HepG2 (cell line): ENCODE results near the gene EIF3A. TPM values are rescaled to one million over a fixed set of nuclear protein-coding genes. Genes with fewer than 3 reads are reported as not detected.

Experiments
- ATAC-seq: fragments of 200-7000 bp; cut with Tn5 transposase; 3 replicates; pipeline ENCODE4 v1.9.1; 2020; ENCODE audit warnings: mild to moderate bottlenecking, moderate library complexity
- BruUV-seq: library from RNA; stranded (reverse); fragments of 400-500 nt; replicated peaks from 2 replicates; lab custom pipeline; 2021; lab: Mats Ljungman, UMichigan
- CTCF ChIA-PET: fragments of 300-600 bp; formaldehyde crosslinking; extraction: SDS; loops from one replicate; lab custom pipeline; 2021; ENCODE audit warnings: low total read pairs, inconsistent platforms, low intra/inter-chr PET ratio; lab: Yijun Ruan, JAX
- POLR2A ChIA-PET: fragments of 350-600 bp; sonication (Branson Sonifier 250); formaldehyde crosslinking; loops from one replicate; lab custom pipeline; 2020; ENCODE audit warnings: antibody characterized with exemption, inconsistent platforms; lab: Yijun Ruan, JAX
- DNase-seq: peaks from one replicate; pipeline ENCODE4 v3.0.0-alpha.2; 2015; ENCODE audit warnings: low spot score
- FAIRE-seq: peaks from 3 replicates; lab custom pipeline; 2011; peaks lifted over from hg19 to GRCh38; lab: Jason Lieb, UNC
- H2AFZ ChIP-seq: one replicate; pipeline ENCODE4 v1.6.1; 2011; ENCODE audit warnings: low read length, inconsistent platforms
- H3K27ac ChIP-seq: fragments of 300-600 bp; 3 replicates; pipeline ENCODE4 v1.8.0; 2011; ENCODE audit warnings: mixed run types, mild to moderate bottlenecking, mixed read lengths, low read length, inconsistent platforms; ENCODE audit not compliant: insufficient read depth; ENCODE audit errors: extremely low read length
- H3K27me3 ChIP-seq, 2 experiments: fragments of 200-600 bp in 1 of 2; 2 replicates in 1 of 2; 3 replicates in 1 of 2; pipeline versions ENCODE4 v1.6.0 to v1.8.0; 2011; ENCODE audit warnings: low read length in 2 of 2, mild to moderate bottlenecking in 2 of 2, moderate library complexity in 2 of 2, inconsistent platforms in 1 of 2; ENCODE audit not compliant: insufficient read depth in 2 of 2, control insufficient read depth in 1 of 2
- H3K36me3 ChIP-seq, 2 experiments: fragments of 200-600 bp in 1 of 2; replicated peaks in 1 of 2; 2 replicates in 1 of 2; 3 replicates in 1 of 2; pipeline versions ENCODE4 v1.5.1 to v1.8.0; 2011; ENCODE audit warnings: low read length in 2 of 2, inconsistent platforms in 1 of 2; ENCODE audit not compliant: insufficient read depth in 2 of 2, control insufficient read depth in 1 of 2
- H3K4me1 ChIP-seq: 2 replicates; pipeline ENCODE4 v1.5.1; 2012; ENCODE audit warnings: low read length, inconsistent platforms; ENCODE audit not compliant: insufficient read depth
- H3K4me2 ChIP-seq: 2 replicates; pipeline ENCODE4 v1.6.0; 2011; ENCODE audit warnings: low read depth, low read length, inconsistent platforms
- H3K4me3 ChIP-seq, 3 experiments: fragments of 200-600 bp in 1 of 3; sonication (generic), shearing (Covaris generic) in 1 of 3; replicated peaks in 1 of 3; 2 replicates each; pipeline ENCODE4 v1.5.1; 2011 to 2016; ENCODE audit warnings: low read length in 3 of 3, inconsistent platforms in 2 of 3, low read depth in 2 of 3, mild to moderate bottlenecking in 2 of 3, control low read depth in 1 of 3, mixed read lengths in 1 of 3; ENCODE audit not compliant: insufficient read depth in 1 of 3
- H3K79me2 ChIP-seq: one replicate; pipeline ENCODE4 v1.6.1; 2011; ENCODE audit warnings: low read length, inconsistent platforms; ENCODE audit not compliant: insufficient read depth
- H3K9ac ChIP-seq: 2 replicates; pipeline ENCODE4 v1.6.0; 2011; ENCODE audit warnings: mild to moderate bottlenecking, low read depth, low read length, inconsistent platforms; ENCODE audit not compliant: insufficient read depth
- H3K9me3 ChIP-seq: 2 replicates; pipeline ENCODE4 v1.5.1; 2012; ENCODE audit warnings: mild to moderate bottlenecking, low read length
- H4K20me1 ChIP-seq: 2 replicates; pipeline ENCODE4 v1.6.0; 2011; ENCODE audit warnings: inconsistent platforms, mild to moderate bottlenecking, low read length, moderate library complexity; ENCODE audit not compliant: insufficient read depth
- ARNTL ChIP-seq: sonication (generic); formaldehyde crosslinking; IDR thresholded peaks from 2 replicates; pipeline ENCODE4 v1.4.0; 2020; ENCODE audit warnings: mild to moderate bottlenecking, missing genetic modification reagents
- CEBPB ChIP-seq: IDR thresholded peaks from 2 replicates; pipeline ENCODE4 v1.6.1; 2011; ENCODE audit warnings: low read depth, low read length, improper control_type of control experiment, borderline replicate concordance
- FOSL2 ChIP-seq: sonication (generic); formaldehyde crosslinking; IDR thresholded peaks from 2 replicates; pipeline ENCODE4 v1.4.0; 2020; ENCODE audit warnings: missing genetic modification reagents
- GPBP1L1 ChIP-seq: sonication (generic); formaldehyde crosslinking; IDR thresholded peaks from 2 replicates; pipeline ENCODE4 v1.5.0; 2020; ENCODE audit warnings: mild to moderate bottlenecking, missing genetic modification reagents
- GTF2F1 ChIP-seq: fragments of 150-350 bp; IDR thresholded peaks from 2 replicates; pipeline ENCODE4 v1.6.1; 2014; ENCODE audit warnings: low read length
- TERF1 ChIP-seq: sonication (generic); formaldehyde crosslinking; IDR thresholded peaks from 2 replicates; pipeline ENCODE4 v1.8.0; 2022; ENCODE audit warnings: mild to moderate bottlenecking, missing genetic modification reagents, moderate library complexity
- ZNF142 ChIP-seq: sonication (generic); formaldehyde crosslinking; IDR thresholded peaks from 2 replicates; pipeline ENCODE4 v1.4.0; 2020; ENCODE audit warnings: missing genetic modification reagents
- ZNF652 ChIP-seq: IDR thresholded peaks from 2 replicates; pipeline ENCODE4 v1.6.1; 2016; ENCODE audit warnings: low read depth, borderline replicate concordance
- WGBS: methylation state at CpG from one replicate; pipeline ENCODE4 v1.1.6; 2017; ENCODE audit warnings: low lambda C conversion rate; 5-methylcytosine and 5-hydroxymethylcytosine counted together
- in situ Hi-C: cut with HindIII; loops from 2 replicates; pipeline ENCODE4 v1.10.0; 2017; ENCODE audit warnings: low pct_unique_long_range_greater_than_20kb; ENCODE audit not compliant: extremely low pct_ligation_motif_present
- intact Hi-C: fragments of 100-400 bp; cut with micrococcal nuclease; formaldehyde crosslinking; loops from one replicate; pipeline ENCODE4 v1.10.0; 2022; ENCODE audit not compliant: unreplicated experiment
- polyA plus RNA-seq, 8 experiments: library from polyadenylated mRNA; depleted of rRNA in 3 of 8; stranded (reverse) in 7 of 8; unstranded in 1 of 8; fragments of >200 nt; fragmentation: Illumina TruSeq in 4 of 8; extraction: Trizol in 4 of 8; gene quantifications; 2 replicates each; pipeline versions ENCODE4 v1.2.1 to v1.2.3, GENCODE V29; 2011 to 2016; ENCODE audit warnings: low read depth in 4 of 8, missing spikeins in 1 of 8, mixed read lengths in 1 of 8; ENCODE audit not compliant: insufficient read depth in 1 of 8
- total RNA-seq, 5 experiments: library from RNA; depleted of rRNA; stranded (reverse); fragments of >200 nt; fragmentation: Illumina TruSeq; extraction: Trizol; gene quantifications; 2 replicates each; pipeline ENCODE4 v1.2.3, GENCODE V29; 2016; ENCODE audit warnings: low read depth in 1 of 5

The EIF3A gene
- total and polyA plus RNA-seq, 2 of the 13 experiments (the other 11 are each of a cell fraction or from before 2014, with no cell fraction given), result 25.6 to 117 TPM

DNA sequence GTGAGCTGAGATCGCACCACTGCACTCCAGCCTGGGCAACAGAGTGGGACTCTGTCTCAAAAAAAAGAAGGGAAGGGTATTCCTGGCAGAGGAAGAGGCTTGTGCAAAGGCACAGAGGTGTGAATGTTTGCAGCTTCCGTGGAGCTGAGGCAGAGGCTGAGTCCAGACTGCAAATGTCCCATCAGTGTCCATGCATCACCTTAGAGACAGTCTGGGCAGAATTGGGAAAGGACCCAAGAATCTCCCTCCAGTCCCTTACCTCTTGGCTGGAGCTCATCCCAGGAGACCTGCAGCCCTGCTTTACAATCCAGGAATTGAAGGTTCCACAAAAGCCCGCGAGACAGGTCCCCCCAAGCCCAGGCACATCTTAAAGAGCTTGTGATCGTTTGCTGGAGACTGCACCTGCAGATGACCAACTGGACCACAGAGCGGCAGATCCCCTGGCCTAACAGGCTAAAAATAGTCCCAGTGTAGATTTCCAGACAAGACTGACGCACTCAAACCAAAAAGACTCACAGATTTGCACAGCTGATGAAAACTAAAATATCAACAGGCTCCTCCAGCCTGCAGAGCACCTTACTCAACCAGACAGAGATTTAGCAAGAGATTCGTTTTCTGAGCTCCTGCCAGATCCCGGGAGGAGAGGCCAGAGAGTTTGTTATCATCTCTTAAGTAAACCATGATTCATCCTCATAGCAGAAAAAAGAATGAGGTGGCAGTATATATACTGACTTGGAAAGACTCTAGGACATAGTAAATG is 74.0 kb downstream of the EIF3A start:
- no peak overlapping the region for H3K9ac ChIP-seq
- ChIA-PET POLR2A (no interaction called here), CTCF (no interaction called here)
- FAIRE-seq, result no peak
- H3K27me3 ChIP-seq, result peaks cover 0 to 18% of the 10 kb centered on the region in 2 experiments; a peak in 2 of 5 replicates
- H3K79me2 ChIP-seq, result no peaks in the 10 kb centered on the region
- ATAC-seq, result peak; percentile 80
- DNase-seq, result peak; percentile 69
- in situ Hi-C loops (no loop called here), intact Hi-C loops (no loop called here)
- H3K27ac ChIP-seq, result no peak overlapping the region
- peaks cover 18% of the 10 kb centered on the region for H3K4me1 ChIP-seq
- no TSS peak for BruUV-seq
- H3K4me3 ChIP-seq, result no peak overlapping the region
- H3K36me3 ChIP-seq, result no peaks in the 10 kb centered on the region
- TF ChIP-seq TERF1 (CRISPR knock-in tag) (no peak), GTF2F1 (no peak), ZNF142 (no peak), ARNTL (CRISPR knock-in tag) (no peak), ZNF652 (CRISPR knock-in tag) (no peak), CEBPB (peak; percentile 50; the same call in 1 of the 2 replicates), FOSL2 (CRISPR knock-in tag) (peak; percentile 78), GPBP1L1 (CRISPR knock-in tag) (no peak)
- no peak overlapping the region for H3K4me2 ChIP-seq
- no peak overlapping the region for H2AFZ ChIP-seq
- H4K20me1 ChIP-seq, result no peaks in the 10 kb centered on the region
- 16% methylated on average over 7 of the region's 9 CpGs for WGBS
- no peaks in the 10 kb centered on the region for H3K9me3 ChIP-seq
